Medulla oblongata (tissue), 1 donor: ENCODE measurements around the gene RFC2.

Experiments
- DNase-seq: peaks from one replicate; pipeline ENCODE4 v3.0.0-alpha.2; 2015; ENCODE audit errors: extremely low spot score

The RFC2 gene

DNA sequence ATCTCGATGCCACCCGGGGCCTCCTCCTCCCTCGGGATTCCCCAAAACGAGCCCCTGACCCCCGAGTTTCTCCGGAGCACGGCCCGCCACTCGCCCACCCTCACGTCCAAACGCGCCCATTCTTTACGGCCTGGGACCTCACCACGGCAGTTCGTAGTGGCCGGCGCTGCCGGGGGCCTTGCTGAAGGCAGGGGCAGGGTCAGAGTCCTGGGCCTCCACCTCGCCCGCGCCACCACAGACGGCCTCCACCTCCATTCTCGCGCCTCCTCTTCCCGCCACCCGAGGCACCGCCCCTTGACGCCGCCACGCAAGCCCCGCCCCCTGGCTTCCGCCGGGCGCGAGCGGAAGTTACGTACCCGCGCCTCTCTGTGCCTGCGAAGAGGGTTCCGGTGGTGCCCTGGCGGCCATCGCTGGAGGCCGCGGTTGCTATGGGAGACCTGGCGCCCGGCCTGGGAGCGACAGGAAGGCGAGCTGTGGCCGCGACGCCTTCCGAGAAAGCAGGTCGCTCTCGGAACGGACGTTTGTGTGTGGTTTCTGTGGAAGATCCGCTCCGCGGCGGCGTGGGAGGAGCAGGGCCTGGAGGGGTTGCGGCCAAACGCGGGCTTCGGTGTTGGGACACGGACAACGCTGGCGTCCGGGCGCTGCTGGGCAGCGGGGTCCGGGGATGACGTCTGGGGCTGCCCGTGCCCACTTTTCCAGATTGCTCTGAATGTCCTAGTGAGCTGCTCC is at the start of gene RFC2:
TSS of gene RFC2 (minus strand) at position 271 of the 729 bp plus-strand sequence. CDS start at position 255, 16 bp downstream.
- peak; percentile 97 for DNase-seq

DNA sequence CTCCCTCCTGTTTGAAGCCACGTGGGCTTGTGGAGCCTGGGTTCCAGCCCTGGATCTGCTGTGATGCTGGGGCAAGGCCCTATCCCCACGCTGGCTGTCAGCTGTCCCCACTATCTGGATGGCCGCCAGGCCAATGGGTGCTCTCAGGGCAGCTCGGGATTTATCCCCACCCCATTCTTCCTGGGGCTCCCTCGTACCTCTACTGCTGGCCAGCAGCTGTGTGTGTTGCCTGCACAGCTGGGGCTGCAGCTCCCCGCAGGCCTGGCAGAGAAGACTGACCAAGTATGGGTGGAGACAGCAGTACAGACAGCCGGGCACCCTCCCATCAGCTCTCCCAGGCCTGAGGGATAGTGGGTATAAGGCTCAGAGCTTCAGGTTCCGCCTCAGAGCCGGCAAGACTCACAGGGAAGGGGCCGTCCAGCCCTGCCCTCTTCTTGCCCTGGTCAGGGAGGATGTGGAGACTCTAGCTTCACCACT is 48.6 kb upstream of the RFC2 start:
- peak; percentile 49 for DNase-seq

DNA sequence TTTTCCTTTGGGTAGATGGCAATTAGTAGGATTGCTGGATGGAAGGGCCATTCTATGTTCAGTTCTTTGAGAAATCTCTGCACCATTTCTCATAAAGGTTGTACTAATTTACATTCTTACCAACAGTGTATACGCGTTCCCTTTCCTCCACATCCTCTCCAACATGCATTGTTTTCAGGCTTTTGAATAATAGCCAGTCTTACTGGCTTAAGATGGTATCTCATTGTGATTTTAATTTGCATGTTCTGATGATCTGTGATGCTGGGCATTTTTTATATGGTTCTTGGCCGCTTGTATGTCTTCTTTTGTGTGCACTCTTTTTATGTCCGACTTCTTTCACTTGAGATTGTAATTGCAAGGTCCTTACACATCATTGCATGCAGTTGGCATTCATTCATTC is 46.7 kb upstream of the RFC2 start:
- no peak for DNase-seq

DNA sequence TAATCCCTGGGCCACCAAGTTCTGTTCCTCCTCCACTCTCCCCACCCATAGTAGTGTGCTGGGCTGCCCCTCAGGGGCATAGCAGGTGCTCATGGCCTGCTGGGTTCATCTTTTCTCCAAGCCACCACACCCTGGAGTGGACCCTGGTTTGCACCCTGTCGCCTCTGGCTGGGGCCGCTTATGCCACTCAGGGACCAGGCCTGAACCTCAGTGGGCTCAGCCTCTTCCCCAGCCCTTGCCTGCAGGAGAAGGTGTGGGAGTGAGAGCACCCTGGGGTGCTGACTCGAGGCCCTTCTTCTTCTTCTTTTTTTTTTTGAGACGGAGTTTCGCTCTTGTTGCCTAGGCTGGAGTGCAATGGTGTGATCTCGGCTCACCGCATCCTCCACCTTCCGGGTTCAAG is 45.2 kb upstream of the RFC2 start:
- no peak for DNase-seq

DNA sequence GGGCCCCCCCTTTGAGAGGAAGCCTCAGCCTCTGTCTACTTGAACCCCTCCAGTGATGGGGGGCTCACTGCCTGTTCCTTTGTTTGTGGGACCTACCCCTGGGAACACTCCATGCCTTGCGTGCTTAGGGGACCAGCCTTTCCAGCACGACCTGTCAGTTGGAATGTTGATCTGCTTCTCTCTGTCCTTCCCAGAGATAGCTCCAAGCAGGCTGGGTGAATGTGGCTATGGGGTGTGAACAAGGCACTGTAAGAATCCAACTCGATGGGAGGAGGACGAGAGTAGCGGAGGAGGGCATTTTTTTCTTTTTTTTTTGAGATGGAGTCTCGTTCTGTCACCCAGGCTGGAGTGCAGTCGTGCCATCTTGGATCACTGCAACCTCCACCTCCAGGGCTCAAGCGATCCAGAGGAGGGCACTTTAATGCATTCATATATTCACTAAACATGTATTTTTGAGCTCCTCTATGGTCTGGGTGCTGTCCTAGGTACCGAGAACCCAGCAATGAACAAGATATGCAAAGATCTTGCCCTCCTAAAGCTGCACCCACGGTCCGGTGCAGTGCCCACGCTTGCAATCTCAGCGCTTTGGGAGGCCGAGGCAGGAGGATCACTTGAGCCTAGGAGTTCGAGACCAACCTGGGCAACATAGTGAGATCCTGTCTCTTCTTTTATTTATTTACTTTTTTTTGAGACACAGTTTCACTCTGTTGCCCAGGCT is 43.5 kb upstream of the RFC2 start:
- DNase-seq = no peak

DNA sequence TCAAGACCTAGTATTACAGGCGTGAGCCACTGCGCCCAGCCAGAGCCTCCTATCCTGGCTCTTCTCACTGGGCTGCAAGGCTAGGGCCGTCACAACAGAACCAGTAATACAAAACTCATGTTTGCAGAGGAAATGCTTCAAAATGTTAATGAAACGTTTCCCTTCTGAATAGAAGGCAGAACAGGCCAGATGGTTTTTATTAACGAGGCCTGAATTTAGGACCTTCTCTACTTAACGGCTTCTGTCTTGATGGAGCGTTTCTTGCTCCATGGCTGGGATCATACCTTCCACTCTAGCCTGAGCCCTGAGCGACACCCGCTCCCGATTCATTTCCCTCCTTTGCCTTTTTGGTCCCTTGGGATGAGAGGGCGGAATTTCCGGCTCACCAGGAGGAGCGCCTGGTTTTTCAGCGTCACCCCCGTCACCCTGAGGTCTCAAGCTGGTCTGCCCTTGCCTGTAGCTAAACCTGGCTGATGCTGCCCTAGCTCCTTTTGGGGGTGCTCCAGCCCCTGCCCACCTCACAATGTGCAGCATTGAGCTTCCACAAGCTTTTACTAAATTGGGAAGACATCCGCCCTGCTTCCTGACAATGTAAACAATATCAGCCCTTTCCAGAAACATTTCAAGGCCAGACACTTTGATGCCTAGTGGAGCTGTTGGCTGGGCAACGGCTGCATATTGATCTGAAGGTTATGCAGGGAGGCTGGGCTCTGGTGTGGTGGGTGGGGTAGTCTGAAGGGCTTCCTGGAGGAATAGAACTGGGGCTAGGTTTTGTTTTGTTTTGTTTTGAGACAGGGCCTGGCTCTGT is 40.2 kb upstream of the RFC2 start:
- DNase-seq = no peak

DNA sequence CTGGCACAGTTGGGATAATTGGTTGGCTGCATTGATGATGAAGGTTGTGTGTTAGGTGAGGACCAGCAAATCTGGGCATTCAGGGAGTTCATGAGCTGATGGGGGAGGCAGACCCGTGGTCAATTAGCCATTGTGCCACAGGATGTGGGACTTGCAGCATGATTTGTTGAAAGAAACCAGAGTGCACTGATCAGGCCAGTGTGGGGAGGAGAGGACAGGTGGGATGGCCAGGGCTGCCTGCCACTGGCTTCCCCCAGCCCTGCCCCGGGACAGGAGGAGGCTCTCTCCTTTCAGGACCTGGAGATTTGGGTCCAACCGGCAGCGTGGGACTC is 39.3 kb upstream of the RFC2 start:
- no peak for DNase-seq

DNA sequence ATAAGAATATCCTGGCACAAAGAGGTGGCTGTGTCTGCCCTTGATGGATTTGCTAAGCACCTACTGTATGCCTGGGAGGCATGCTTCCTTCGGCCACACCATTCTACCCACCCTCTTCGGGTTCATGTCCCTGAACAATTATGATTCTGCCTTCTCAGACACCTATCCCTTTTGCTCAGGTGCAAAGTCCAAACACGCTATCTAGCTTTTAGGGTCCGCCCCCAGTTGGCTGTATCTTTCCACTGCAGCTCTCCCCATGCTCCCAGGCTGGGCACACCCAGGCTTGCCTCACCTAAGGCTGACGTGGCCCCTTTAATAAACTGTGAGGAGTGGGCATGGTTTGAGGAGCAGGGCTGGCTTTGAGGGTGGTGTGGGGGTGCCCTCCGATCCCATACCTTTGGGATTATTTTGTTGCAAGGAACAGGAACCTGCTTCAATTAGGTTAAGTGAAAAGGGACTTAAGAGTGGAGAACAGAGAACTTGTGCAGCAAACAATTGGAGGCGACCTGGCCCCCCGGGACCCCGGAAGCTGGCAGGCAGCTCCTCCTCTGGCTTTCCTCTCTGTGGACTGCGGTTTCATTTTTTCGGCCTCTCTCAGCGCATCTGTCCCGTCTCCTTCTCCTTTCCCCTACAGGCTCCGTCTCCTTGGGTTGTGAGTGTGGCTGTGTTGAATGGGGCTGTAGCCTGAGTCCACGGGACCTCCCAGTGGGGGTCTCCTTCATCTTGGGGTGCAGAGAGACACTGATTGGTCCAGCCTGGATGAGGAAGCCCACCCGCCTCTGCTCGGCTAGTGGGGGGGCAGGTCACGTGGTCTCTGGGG is 38.8 kb upstream of the RFC2 start:
- DNase-seq = peak; percentile 1

DNA sequence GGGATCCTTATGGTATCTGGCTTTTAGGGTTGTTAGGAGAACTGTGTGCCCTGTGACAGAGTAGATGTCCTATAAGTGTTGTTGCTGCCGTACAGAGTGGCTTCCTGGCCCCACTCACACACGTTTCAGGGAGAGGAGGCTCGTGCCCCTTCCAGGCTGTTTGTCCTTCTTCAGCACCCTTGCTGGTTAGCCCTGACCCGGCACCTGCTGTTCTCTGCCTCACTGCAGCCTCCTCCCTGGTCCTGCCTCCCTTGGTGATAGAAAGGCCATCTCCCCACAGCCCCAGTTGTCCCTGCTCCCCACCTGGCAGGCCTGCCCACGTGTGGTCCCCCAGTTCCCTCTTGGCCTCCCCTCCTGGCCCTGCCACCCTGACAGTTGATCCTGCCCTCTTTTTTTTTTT is 37.3 kb upstream of the RFC2 start:
- peak; percentile 2 for DNase-seq

DNA sequence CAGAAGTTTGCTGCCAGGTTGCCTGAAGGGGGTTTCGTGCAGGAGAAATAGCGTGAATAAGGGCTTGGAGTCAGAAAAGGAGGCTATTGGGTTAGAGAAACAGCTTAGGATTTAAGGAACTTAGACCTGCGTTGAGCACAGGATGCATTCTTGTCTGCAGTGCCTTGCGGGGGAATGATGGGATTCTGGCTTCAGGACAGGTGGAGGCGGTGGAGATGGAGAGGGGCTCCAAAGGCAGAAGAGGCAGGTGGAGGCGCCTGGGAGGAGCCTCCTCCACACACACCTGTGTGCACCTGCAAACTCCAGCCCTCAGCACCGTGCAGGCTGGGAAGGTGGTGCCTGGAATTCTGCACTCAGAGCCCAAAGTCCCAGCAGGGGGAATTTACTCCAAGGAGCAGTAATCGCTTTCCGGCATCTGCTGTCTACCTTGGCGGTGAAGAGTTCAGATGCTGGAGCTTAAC is 36.8 kb upstream of the RFC2 start:
- DNase-seq = no peak

DNA sequence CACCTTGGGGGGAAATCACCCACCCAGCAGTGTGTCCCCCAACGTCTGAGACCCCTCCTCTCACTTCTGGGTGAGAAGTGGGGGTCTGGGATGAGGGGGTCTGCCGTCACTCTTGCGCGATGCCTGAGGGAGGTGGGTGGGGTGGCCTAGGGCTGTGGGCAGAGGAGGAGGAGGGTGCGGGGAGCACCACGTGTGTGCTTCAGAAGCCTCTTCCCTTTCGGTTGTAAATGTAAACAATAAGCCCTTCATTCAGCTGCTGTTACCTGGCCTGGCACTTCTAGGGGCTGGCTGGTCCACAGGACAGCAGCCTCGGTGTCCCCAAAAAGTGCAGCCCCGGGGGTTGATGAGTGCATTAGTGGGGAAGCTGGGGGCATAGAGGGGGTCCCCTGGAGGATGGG is 36.4 kb upstream of the RFC2 start:
- DNase-seq = peak; percentile 57

DNA sequence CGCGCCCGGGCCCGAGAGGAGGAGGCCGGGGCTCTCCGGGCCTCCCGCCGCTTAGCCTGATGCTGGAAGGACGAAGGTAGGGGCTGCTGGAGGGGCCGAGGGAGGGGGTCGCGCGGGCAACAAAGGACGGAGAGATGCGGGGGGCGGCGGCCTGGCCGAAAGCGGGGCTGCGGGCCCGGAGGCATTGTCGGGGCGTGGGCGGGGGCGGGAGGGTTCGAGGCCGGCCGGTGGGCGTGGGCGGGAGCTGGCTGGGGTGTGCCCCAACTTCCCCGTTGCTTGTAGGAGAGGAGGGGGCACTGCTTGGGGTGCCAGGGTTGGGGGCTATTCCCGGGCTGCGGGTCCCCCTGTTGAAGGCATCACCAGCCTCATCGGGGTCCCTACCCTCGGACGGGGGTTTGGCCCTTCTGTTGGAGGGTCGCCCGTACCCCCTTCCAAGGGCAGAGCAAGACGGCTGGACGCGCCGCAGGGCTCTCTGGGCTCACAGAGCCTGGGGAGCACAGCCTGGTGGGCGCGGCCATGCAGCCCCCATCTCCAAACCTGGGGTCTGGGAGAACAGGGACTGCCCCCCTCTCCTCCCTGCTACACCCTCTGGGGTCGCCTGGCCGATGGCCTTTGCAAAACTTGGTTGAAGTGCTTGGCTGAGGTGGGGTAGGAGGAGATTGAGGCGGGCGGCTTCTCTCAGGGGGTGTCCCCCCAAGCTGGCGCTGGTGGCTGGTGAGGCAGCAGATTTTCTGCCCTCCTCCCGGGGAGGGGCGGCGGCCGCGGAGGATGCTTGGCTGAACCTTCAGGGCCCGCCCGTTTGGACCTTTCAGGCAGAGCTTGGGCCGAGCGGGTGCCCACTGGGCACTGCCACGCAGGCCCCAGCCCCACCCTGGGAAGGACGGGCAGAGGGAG is 35.7 kb upstream of the RFC2 start:
- DNase-seq = peak; percentile 69

DNA sequence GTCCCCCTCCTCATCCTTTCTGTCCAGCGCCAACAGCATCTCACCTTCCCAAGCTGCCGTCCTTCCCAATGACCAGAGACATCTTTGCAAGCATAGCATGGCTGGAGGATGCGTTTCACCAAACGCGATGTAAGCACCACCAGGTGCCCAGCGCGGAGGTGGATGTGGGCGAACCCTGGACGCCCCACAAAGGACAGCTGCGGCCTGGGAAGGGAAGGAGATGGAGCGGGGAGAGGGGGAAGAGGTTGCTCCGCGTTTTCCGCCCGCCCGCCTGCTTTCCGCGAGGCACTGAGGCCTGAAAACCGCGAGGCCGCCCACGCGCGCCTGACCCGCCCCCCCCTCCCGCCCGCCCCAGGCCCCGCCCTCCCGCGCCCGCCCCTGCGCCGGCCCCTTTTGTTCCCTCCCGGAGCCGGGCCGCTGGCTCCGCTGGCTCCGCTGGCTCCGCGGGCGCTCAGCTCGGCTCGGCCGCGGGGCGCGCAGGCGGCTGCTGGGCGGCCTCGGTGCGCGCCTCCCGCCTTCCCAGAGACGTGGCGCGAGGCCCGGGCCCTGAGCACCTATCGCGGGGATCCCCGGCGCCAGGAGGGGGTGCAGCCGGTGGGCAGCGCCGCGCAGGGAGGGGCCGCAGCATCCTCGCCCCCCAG is 34.9 kb upstream of the RFC2 start, which contains the start of gene CLIP2:
TSS of gene CLIP2 (plus strand) at position 390 of the 641 bp plus-strand sequence. CDS start 28,140 bp downstream, outside the sequence.
- peak; percentile 82 for DNase-seq

DNA sequence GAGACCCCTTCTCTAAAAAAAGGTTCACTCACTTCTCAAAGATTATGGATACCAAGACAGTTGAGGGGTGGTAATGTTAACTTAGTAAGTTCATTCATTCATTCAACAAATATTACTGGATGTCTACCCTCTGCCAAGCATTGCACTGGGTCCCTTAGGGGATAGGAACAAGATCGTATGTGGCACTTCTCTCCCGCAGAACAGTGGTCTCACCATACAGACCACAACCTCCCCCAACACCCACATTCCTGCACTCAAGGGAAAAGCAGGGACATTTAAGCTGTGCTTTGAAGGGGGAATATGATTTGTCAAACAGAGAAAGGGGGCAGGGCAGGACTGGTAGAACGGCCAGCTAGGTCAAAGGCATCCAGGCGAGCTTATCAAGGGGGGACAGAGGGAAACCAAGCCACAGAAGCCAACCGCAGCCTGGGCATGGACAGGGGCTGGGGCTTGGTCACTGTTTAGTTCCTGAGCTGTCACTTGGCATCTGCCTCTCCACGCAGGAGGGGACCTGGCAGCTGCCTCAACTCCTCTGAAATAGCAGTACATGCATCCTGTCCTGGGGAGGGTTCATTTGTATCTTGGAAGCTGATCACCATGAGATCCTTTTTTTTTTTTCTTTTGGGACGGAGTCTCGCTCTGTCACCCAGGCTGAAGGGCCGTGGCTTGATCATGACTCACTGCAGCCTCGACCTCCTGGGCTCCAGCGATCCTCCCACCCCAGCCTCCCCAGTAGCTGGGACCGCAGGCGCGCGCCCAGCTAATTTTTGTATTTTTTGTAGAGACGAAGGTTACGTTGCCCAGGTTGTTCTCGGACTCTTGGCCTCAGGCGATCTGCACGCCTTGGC is 34.1 kb upstream of the RFC2 start:
- DNase-seq = no peak

DNA sequence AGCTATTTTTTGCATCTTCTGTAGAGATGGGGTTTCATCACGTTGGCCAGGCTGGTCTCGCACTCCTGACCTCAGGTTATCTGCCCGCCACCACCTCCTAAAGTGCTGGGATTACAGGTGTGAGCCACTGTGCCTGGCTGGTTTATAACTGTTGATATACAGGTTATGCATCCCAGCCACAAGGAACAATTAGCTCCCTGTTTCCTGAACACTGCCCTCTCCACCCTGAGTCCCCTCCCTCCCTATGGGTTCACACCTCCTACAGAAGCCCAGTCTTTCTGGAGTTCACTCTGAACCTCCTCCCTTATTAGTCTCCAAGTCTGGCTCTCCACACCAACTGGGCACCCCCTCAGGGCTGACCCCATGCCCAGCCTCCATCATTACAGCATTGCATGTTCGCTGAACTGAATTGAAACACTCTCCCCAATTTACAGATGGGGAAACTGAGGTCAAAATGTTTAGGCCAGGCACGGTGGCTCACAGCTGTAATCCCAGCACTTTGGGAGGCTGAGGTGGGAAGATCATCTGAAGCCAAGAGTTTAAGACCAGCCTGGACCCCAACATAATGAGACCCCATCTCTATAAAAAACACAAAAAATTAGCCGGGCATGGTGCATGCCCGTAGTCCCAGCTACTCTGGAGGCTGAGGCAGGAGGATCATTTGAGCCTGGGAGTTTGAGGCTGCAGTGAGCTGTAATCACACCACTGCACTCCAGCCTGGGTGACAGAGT is 33.3 kb upstream of the RFC2 start:
- DNase-seq = peak; percentile 1

DNA sequence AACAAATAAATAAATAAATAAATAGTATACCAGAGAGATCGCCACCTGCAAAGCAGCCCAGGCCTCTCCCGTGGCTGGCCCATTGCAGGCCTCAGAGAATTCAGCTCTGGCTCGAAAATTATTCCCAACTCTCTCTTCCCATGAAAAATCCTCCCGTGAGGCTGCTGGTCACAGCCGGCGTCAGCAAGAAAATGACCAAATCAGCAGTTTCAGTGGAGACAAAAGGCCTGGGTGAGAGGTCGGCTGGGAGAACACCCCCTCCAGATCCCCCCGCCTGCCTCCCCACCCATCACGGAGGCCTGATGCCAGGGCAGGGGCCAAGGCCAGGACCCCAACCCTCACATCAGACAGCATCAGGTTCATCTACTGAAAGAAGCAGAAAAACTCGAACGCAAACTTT is 31.9 kb upstream of the RFC2 start:
- DNase-seq = no peak

DNA sequence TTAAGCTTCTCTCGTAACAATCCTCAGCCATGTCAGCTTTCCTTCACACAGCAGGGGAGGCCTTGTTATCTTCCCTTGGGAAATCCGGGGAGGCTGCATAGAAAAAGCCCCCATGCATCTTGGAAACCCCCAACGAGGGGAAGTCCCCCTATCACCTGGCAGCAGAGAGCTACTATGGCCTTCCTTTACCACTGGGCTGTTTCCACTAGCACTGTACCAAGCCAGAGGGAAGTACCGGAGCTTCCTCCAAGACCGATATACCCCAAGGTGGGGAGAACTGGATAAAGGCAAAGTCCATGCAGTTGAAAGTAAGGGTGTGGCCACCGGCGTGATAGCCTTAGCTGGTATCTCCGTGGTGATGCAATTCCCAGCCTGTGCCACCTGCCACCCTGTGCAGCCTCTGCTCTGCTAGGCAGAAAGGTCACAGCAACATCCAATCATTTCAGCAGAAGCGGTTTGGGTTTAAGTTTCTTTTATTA is 30.6 kb upstream of the RFC2 start:
- no peak for DNase-seq

DNA sequence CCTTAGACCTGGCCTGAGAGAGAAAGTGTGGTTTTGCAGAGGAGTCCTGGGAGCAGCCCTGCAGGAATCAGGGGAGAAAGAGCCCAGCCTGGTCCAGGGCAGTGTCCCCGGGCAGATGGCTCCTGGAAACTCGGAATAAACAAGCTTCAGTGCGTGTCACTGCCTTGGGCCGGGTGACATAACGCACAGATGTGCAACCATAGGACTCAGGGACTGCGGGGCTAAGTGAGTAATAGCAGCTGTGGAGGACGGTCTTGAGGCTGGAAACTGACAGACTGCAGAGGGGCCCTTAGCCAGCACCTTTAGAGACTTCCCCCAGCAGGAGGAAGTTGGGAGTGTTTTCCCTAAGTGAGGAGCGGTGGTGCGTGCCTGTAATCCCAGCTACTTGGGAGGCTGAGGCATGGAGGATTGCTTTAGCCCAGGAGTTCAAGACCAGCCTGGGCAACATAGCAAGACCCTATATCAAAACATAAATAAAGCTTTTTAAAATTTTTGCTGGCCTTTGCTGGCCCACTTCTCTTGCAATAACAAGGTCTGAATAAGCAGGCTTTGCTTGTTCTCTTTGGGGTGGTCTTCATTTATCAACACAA is 29.8 kb upstream of the RFC2 start:
- DNase-seq = peak; percentile 21
